Measurements from ENCODE around the gene SNRPA1.

DNA sequence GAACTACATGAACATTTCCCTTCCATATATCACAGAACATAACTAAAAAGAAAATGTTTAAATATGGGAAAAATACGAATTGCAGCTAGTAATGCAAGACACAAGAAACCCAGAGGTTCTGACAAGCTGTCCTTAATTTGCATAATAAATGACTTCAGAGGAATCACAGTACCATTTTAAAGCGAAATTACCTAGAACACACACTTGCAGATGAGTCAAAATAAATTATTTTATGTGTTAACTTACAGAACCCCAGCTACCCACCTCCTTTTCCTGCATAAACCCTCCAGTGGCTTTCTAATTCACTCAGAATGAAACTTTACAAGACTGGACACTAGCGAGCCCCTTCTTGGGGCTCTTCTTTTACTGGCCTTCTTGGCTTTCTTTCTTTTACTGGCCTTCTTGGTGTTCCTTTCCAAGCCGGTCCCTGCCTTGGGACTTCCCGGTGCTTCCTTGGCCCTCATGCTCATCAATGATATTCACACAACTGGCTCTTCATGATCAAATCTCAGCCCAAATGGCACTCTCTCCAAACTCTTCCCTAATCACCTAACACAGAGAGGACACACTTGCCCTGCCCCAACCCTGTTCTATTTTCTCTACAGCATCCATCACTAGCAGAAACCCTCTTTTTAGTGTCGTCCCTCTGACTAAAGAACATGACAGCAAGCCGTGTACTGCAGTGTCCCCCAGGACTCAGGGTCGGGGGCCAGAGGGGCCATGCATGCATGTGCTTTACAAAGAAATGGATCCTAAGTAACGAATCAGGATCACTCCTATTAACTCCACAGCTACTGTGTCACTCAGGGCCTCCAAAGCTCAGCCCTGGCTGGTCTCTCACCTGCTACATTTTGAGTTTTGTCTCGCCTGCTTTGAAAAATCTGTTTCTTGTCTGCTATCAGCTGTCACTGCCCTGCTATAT lies 48.0 kb downstream of the SNRPA1 start:
- no peak for TF ChIP-seq CTCF (IDR thresholded peaks at IDR 0.05; ENCODE audit: insufficient read depth, low read length, poor library complexity, severe bottlenecking)
- no peak for TF ChIP-seq EZH2phosphoT487 (conservative IDR thresholded peaks at IDR 0.05; ENCODE audit: low read length)
